Spleen (tissue), 3 donors: ENCODE measurements around the gene DUSP22.
A peak's percentile ranks its signal among the peaks of the same experiment; 100 is the strongest.

ENCODE experiments used
- POLR2A ChIP-seq, 3 donors: fragments of 450-650 bp; IDR thresholded peaks; one replicate each; pipeline ENCODE4 v1.5.1; 2017; ENCODE audit warnings: antibody characterized with exemption in 3 of 3, mild to moderate bottlenecking in 1 of 3
- POLR2AphosphoS5 ChIP-seq, 3 donors: sonication (generic); formaldehyde crosslinking; IDR thresholded peaks; one replicate each; pipeline ENCODE4 v1.5.1; 2017; ENCODE audit warnings: antibody characterized with exemption in 3 of 3

- TF ChIP-seq POLR2AphosphoS5 (IDR thresholded peaks at IDR 0.05) (peak in 2 of 3 donors; percentile 42 to 56), POLR2A (IDR thresholded peaks at IDR 0.05) (no peak)
These were observed 103.3 kb downstream of the DUSP22 start for GRCh38 chr6:395432-396125.
